GM12864 (cell line): ENCODE results near the gene MRNIP.

Experiments
- DNase-seq: peaks from one replicate; pipeline ENCODE4 v3.0.0-alpha.2; 2011; ENCODE audit warnings: low read depth
- H3K4me3 ChIP-seq: 2 replicates; pipeline ENCODE4 v1.5.1; 2011; ENCODE audit warnings: mild to moderate bottlenecking, low read depth, low read length, control low read depth
- CTCF ChIP-seq: IDR thresholded peaks from 2 replicates; pipeline ENCODE4 v1.5.1; 2011; ENCODE audit warnings: low read depth, mild to moderate bottlenecking, moderate library complexity, low read length, control low read depth, inconsistent platforms; ENCODE audit errors: missing control alignments

Gene MRNIP

GRCh38 chr5:179858586-179859427 lies at the start of gene MRNIP:
Gene MRNIP, minus strand, starts transcription at chr5:179858817. Its CDS starts 21 bp downstream, at chr5:179858796.
- peak; percentile 79 for DNase-seq
- no peak for TF ChIP-seq CTCF

GRCh38 chr5:179907556-179908324 lies 49.1 kb upstream of the MRNIP start, which contains the start of gene TBC1D9B:
Gene TBC1D9B, minus strand, starts transcription at chr5:179907897. Its CDS starts 76 bp downstream, at chr5:179907821.
- peak; percentile 43 for TF ChIP-seq CTCF
- DNase-seq, result no peak
- peak within 1 kb of the TSS; percentile 90 for H3K4me3 ChIP-seq

More at GRCh38 chr5:179858586-179859427, at the start of gene MRNIP:
- peak within 1 kb of the TSS; percentile 83 for H3K4me3 ChIP-seq

GRCh38 chr5:179906795-179907555 lies 48.4 kb upstream of the MRNIP start:
- no peak for DNase-seq
- no peak for TF ChIP-seq CTCF
- peak overlapping the region; percentile 90 for H3K4me3 ChIP-seq

GRCh38 chr5:179906294-179906794 lies 47.7 kb upstream of the MRNIP start:
- peak overlapping the region; percentile 90 for H3K4me3 ChIP-seq
- no peak for TF ChIP-seq CTCF
- DNase-seq, result no peak

- DNase-seq, result no peak
- no peak for TF ChIP-seq CTCF
- no peak overlapping the region for H3K4me3 ChIP-seq
Measured at GRCh38 chr5:179905161-179905560, 46.5 kb upstream of the MRNIP start.

GRCh38 chr5:179904463-179905160 lies 46.0 kb upstream of the MRNIP start:
- no peak for TF ChIP-seq CTCF
- no peak for DNase-seq
- H3K4me3 ChIP-seq, result no peak overlapping the region
